ENCODE results near the gene ANKMY2. TPM values are rescaled to one million over a fixed set of nuclear protein-coding genes. Genes with fewer than 3 reads are reported as not detected.

Gene ANKMY2
- total RNA-seq, 1 donor: 26.8 TPM

DNA sequence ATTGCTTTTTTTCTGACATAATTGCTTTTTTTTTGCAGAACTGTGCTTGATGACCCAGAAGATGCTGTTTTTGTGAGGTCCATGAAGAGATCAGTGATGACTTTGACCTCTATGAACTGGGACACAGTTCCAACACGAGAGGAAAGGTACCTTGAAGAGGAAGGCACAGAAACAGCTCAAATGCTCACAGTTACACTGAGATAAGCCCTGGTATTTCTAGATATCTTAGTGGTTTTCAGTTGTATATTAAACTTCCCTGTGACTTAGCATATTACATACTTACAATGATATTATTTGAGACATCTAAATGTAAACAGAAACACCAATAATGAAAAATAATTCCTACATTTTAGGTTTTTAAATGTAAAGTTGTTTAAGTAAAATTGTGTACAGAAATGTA, 64.3 kb downstream of the ANKMY2 start:
- TF ChIP-seq, protein P1, sequence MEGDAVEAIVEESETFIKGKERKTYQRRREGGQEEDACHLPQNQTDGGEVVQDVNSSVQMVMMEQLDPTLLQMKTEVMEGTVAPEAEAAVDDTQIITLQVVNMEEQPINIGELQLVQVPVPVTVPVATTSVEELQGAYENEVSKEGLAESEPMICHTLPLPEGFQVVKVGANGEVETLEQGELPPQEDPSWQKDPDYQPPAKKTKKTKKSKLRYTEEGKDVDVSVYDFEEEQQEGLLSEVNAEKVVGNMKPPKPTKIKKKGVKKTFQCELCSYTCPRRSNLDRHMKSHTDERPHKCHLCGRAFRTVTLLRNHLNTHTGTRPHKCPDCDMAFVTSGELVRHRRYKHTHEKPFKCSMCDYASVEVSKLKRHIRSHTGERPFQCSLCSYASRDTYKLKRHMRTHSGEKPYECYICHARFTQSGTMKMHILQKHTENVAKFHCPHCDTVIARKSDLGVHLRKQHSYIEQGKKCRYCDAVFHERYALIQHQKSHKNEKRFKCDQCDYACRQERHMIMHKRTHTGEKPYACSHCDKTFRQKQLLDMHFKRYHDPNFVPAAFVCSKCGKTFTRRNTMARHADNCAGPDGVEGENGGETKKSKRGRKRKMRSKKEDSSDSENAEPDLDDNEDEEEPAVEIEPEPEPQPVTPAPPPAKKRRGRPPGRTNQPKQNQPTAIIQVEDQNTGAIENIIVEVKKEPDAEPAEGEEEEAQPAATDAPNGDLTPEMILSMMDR (IDR thresholded peaks at IDR 0.05; ENCODE audit: extremely low read depth, low read depth, low read length): no peak
- Histone ChIP-seq H3K9me3 (ENCODE audit: low read depth, low read length) (no peaks in the 10 kb centered on the region), H3K4me2 (ENCODE audit: insufficient read depth, low read length) (no peak overlapping the region), H3K27ac (ENCODE audit: low read depth, low read length) (no peak overlapping the region), H2AFZ (ENCODE audit: low read length) (no peak overlapping the region), H3K79me2 (ENCODE audit: insufficient read depth, low read length) (no peaks in the 10 kb centered on the region), H3K4me1 (ENCODE audit: insufficient read depth, low read length) (no peaks in the 10 kb centered on the region), H3K4me3 (ENCODE audit: insufficient read depth, low read length) (no peak overlapping the region), H4K20me1 (ENCODE audit: insufficient read depth, low read length) (no peaks in the 10 kb centered on the region), H3K27me3 (ENCODE audit: insufficient read depth, low read length) (no peaks in the 10 kb centered on the region), H3K36me3 (ENCODE audit: insufficient read depth, low read length) (no peaks in the 10 kb centered on the region)
- no peak for DNase-seq (ENCODE audit: insufficient read length, low spot score, missing footprints)

DNA sequence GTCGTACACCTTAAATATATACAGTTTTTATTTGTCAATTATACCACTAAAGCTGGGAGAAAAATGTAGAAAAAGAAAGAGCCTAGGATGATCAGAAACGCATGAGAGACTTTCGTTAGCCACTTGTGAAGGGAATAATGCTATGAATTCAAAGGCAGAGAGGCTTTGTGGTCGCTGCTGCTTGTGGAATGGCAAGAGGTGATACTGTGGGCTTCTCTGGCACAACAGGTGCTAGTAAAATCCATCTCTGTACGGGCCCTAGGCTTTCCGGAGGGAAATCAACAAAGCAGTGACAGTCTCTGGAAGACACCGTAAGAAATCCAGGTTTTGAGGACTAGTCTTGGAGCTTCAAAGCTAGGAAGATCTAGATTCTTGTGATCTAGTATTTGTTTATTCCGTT, 66.3 kb downstream of the ANKMY2 start:
- no peak overlapping the region for H3K4me2 ChIP-seq (ENCODE audit: insufficient read depth, low read length)
- no peak for DNase-seq (ENCODE audit: insufficient read length, low spot score, missing footprints)
- H3K36me3 ChIP-seq (ENCODE audit: insufficient read depth, low read length): no peaks in the 10 kb centered on the region
- H4K20me1 ChIP-seq (ENCODE audit: insufficient read depth, low read length): no peaks in the 10 kb centered on the region
- H3K27me3 ChIP-seq (ENCODE audit: insufficient read depth, low read length): no peaks in the 10 kb centered on the region
- H3K4me1 ChIP-seq (ENCODE audit: insufficient read depth, low read length): no peaks in the 10 kb centered on the region
- TF ChIP-seq, protein P1 (IDR thresholded peaks at IDR 0.05; ENCODE audit: extremely low read depth, low read depth, low read length): no peak
- H3K79me2 ChIP-seq (ENCODE audit: insufficient read depth, low read length): no peaks in the 10 kb centered on the region
- H3K9me3 ChIP-seq (ENCODE audit: low read depth, low read length): no peaks in the 10 kb centered on the region
- H3K4me3 ChIP-seq (ENCODE audit: insufficient read depth, low read length): no peak overlapping the region
- H3K27ac ChIP-seq (ENCODE audit: low read depth, low read length): no peak overlapping the region
- H2AFZ ChIP-seq (ENCODE audit: low read length): peak overlapping the region; percentile 6

GRCh38 chr7:16571941-16572340, 73.6 kb downstream of the ANKMY2 start:
- Histone ChIP-seq H3K79me2 (ENCODE audit: insufficient read depth, low read length) (no peaks in the 10 kb centered on the region), H3K27ac (ENCODE audit: low read depth, low read length) (no peak overlapping the region), H3K4me3 (ENCODE audit: insufficient read depth, low read length) (no peak overlapping the region), H2AFZ (ENCODE audit: low read length) (no peak overlapping the region), H3K36me3 (ENCODE audit: insufficient read depth, low read length) (no peaks in the 10 kb centered on the region), H3K4me1 (ENCODE audit: insufficient read depth, low read length) (no peaks in the 10 kb centered on the region), H3K27me3 (ENCODE audit: insufficient read depth, low read length) (no peaks in the 10 kb centered on the region), H4K20me1 (ENCODE audit: insufficient read depth, low read length) (no peaks in the 10 kb centered on the region), H3K9me3 (ENCODE audit: low read depth, low read length) (no peaks in the 10 kb centered on the region), H3K4me2 (ENCODE audit: insufficient read depth, low read length) (no peak overlapping the region)
- TF ChIP-seq, protein P1 (IDR thresholded peaks at IDR 0.05; ENCODE audit: extremely low read depth, low read depth, low read length): no peak
- no peak for DNase-seq (ENCODE audit: insufficient read length, low spot score, missing footprints)

- no peaks in the 10 kb centered on the region for H3K4me1 ChIP-seq (ENCODE audit: insufficient read depth, low read length)
- no peaks in the 10 kb centered on the region for H3K36me3 ChIP-seq (ENCODE audit: insufficient read depth, low read length)
- no peaks in the 10 kb centered on the region for H3K27me3 ChIP-seq (ENCODE audit: insufficient read depth, low read length)
- peak overlapping the region; percentile 34 for H3K4me2 ChIP-seq (ENCODE audit: insufficient read depth, low read length)
- no peak overlapping the region for H3K27ac ChIP-seq (ENCODE audit: low read depth, low read length)
- DNase-seq (ENCODE audit: insufficient read length, low spot score, missing footprints): peak; percentile 56
- no peak overlapping the region for H2AFZ ChIP-seq (ENCODE audit: low read length)
- no peaks in the 10 kb centered on the region for H4K20me1 ChIP-seq (ENCODE audit: insufficient read depth, low read length)
- TF ChIP-seq, protein P1 (IDR thresholded peaks at IDR 0.05; ENCODE audit: extremely low read depth, low read depth, low read length): peak; percentile 71
- no peak overlapping the region for H3K4me3 ChIP-seq (ENCODE audit: insufficient read depth, low read length)
- no peaks in the 10 kb centered on the region for H3K79me2 ChIP-seq (ENCODE audit: insufficient read depth, low read length)
- no peaks in the 10 kb centered on the region for H3K9me3 ChIP-seq (ENCODE audit: low read depth, low read length)
Observed at GRCh38 chr7:16564909-16565426, 80.6 kb downstream of the ANKMY2 start.
